Neural progenitor cell (in vitro differentiated cells): ENCODE measurements around the gene THSD4. TPM values are rescaled to one million over a fixed set of nuclear protein-coding genes. Genes with fewer than 3 reads are reported as not detected.
"Not testable (repeated sequence)": the region's sequence is repeated elsewhere in the genome, so short reads cannot be mapped to it uniquely, and the experiment has no call there.

Experiments
- DNase-seq: peaks from one replicate; pipeline ENCODE4 v3.0.0-alpha.2; 2016; ENCODE audit warnings: low spot score
- H2AFZ ChIP-seq: fragments of 200-600 bp; sonication (generic); replicated peaks from 2 replicates; pipeline ENCODE4 v1.6.1; 2016; ENCODE audit warnings: antibody characterized with exemption
- H3F3A ChIP-seq: fragments of 200-600 bp; sonication (generic); 2 replicates; pipeline ENCODE4 v1.6.1; 2016; ENCODE audit warnings: antibody characterized with exemption, low read depth
- H3K27ac ChIP-seq: fragments of 200-600 bp; sonication (generic); 2 replicates; pipeline ENCODE4 v1.5.1; 2016; ENCODE audit warnings: mild to moderate bottlenecking
- H3K27me3 ChIP-seq: fragments of 200-600 bp; sonication (generic); 2 replicates; pipeline ENCODE4 v1.6.1; 2016; ENCODE audit warnings: mild to moderate bottlenecking, moderate library complexity
- H3K36me3 ChIP-seq: fragments of 200-600 bp; sonication (generic); 2 replicates; pipeline ENCODE4 v1.5.1; 2016
- H3K4me1 ChIP-seq: fragments of 200-600 bp; sonication (generic); 2 replicates; pipeline ENCODE4 v1.6.1; 2016; ENCODE audit warnings: mixed run types
- H3K4me2 ChIP-seq: fragments of 200-600 bp; sonication (generic); 2 replicates; pipeline ENCODE4 v1.6.1; 2016
- H3K4me3 ChIP-seq: fragments of 200-600 bp; sonication (generic); 2 replicates; pipeline ENCODE4 v1.5.1; 2016
- H3K79me2 ChIP-seq: fragments of 200-600 bp; sonication (generic); 2 replicates; pipeline ENCODE4 v1.6.1; 2016; ENCODE audit warnings: low read depth
- H3K9ac ChIP-seq: fragments of 200-600 bp; sonication (generic); 2 replicates; pipeline ENCODE4 v1.6.1; 2016
- H3K9me3 ChIP-seq: fragments of 200-600 bp; sonication (generic); 2 replicates; pipeline ENCODE4 v1.5.1; 2016; ENCODE audit warnings: low read depth
- H4K20me1 ChIP-seq: fragments of 200-600 bp; sonication (generic); 2 replicates; pipeline ENCODE4 v1.6.1; 2016; ENCODE audit warnings: low read depth
- H3K27ac Mint-ChIP-seq: 3 replicates; pipeline ENCODE4 v1.8.0; 2021; ENCODE audit warnings: mixed read lengths
- H3K27me3 Mint-ChIP-seq: 2 replicates; pipeline ENCODE4 v1.8.0; 2022; ENCODE audit warnings: low read depth, mild to moderate bottlenecking, inconsistent platforms, moderate library complexity, mixed read lengths; ENCODE audit not compliant: insufficient read depth
- H3K36me3 Mint-ChIP-seq: 3 replicates; pipeline ENCODE4 v1.8.0; 2021; ENCODE audit warnings: mixed read lengths
- H3K4me1 Mint-ChIP-seq: 3 replicates; pipeline ENCODE4 v1.8.0; 2021; ENCODE audit warnings: mixed read lengths
- H3K4me3 Mint-ChIP-seq: 3 replicates; pipeline ENCODE4 v1.8.0; 2021; ENCODE audit warnings: mild to moderate bottlenecking, moderate library complexity, mixed read lengths
- H3K9me3 Mint-ChIP-seq: 3 replicates; pipeline ENCODE4 v1.8.0; 2020; ENCODE audit warnings: mixed read lengths
- EZH2 ChIP-seq: fragments of 200-600 bp; sonication (generic); IDR thresholded peaks from 2 replicates; pipeline ENCODE4 v1.6.1; 2017; ENCODE audit warnings: antibody characterized with exemption, mild to moderate bottlenecking, moderate library complexity
- EZH2phosphoT487 ChIP-seq: fragments of 200-600 bp; sonication (generic); IDR thresholded peaks from 2 replicates; pipeline ENCODE4 v1.6.1; 2017; ENCODE audit warnings: antibody characterized with exemption
- total RNA-seq: library from RNA; depleted of rRNA; stranded (reverse); fragments of >200 nt; gene quantifications from 2 replicates; pipeline ENCODE4 v1.2.3, GENCODE V29; 2015; ENCODE audit warnings: low replicate concordance
- TF ChIP-seq, protein P1 (sequence below): fragments of 200-600 bp; sonication (generic); IDR thresholded peaks from 2 replicates; pipeline ENCODE4 v1.5.1; 2017; ENCODE audit warnings: antibody characterized with exemption, mild to moderate bottlenecking

THSD4 gene
- total RNA-seq, 1 donor from 2014 or later: 2.4 TPM

DNA sequence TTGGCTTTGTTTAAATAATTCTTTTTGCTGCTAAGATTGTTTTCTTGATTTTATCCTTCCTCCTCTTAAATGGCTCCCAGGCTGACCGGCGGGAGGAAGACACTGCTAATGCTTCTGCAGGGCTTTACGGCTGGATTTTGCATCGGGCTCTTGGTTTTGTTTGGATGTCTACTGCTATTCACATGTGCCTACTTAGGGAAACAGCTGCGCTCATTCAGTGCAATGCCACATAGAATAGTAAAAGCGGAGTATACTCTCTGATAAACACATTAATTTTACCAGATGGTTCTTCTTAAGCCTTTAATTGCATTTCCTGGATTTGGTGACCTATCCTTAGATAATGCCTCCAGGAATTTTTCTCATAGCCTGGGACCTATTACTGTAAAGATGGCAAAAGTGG lies 146.6 kb downstream of the THSD4 start:
- no peak overlapping the region for H3K4me3 ChIP-seq
- no peak overlapping the region for H3K4me2 ChIP-seq
- no peaks in the 10 kb centered on the region for H3K27me3 ChIP-seq
- no peaks in the 10 kb centered on the region for H3K4me1 ChIP-seq
- H3K36me3 ChIP-seq: no peaks in the 10 kb centered on the region
- H3K79me2 ChIP-seq: no peaks in the 10 kb centered on the region
- no peaks in the 10 kb centered on the region for H4K20me1 ChIP-seq
- Mint-ChIP-seq H3K9me3 (peaks cover 4% of the 10 kb centered on the region), H3K4me3 (no peak overlapping the region), H3K36me3 (no peaks in the 10 kb centered on the region), H3K4me1 (no peaks in the 10 kb centered on the region), H3K27ac (no peak overlapping the region), H3K27me3 (no peaks in the 10 kb centered on the region)
- H2AFZ ChIP-seq: no peak overlapping the region
- no peak for TF ChIP-seq EZH2
- TF ChIP-seq, protein P1, sequence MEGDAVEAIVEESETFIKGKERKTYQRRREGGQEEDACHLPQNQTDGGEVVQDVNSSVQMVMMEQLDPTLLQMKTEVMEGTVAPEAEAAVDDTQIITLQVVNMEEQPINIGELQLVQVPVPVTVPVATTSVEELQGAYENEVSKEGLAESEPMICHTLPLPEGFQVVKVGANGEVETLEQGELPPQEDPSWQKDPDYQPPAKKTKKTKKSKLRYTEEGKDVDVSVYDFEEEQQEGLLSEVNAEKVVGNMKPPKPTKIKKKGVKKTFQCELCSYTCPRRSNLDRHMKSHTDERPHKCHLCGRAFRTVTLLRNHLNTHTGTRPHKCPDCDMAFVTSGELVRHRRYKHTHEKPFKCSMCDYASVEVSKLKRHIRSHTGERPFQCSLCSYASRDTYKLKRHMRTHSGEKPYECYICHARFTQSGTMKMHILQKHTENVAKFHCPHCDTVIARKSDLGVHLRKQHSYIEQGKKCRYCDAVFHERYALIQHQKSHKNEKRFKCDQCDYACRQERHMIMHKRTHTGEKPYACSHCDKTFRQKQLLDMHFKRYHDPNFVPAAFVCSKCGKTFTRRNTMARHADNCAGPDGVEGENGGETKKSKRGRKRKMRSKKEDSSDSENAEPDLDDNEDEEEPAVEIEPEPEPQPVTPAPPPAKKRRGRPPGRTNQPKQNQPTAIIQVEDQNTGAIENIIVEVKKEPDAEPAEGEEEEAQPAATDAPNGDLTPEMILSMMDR: no peak
- TF ChIP-seq EZH2phosphoT487: no peak
- H3K27ac ChIP-seq: no peak overlapping the region
- no peaks in the 10 kb centered on the region for H3K9me3 ChIP-seq
- no peak for DNase-seq
- H3F3A ChIP-seq: no peaks in the 10 kb centered on the region
- H3K9ac ChIP-seq: no peak overlapping the region

DNA sequence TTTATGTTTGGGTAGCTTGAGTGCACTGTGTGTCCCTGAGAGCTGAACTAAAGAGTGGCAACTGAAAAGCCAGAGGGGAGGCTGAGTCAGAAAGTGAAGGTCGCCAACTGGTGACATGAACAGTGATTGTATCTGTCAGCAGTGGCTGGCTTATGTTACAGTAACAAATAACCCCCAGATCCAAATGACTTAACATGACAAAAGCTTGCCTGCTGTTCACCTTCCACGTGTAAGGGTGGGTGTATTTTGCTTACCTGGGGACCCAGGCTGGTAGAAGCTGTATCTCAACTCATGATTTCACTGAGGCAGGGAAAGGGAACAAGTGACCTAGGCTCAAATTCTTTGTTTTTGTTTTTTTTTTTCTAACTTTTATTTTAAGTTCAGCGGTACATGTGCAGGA lies 147.3 kb downstream of the THSD4 start:
- H3K36me3 Mint-ChIP-seq: no peaks in the 10 kb centered on the region
- Histone ChIP-seq H3K36me3 (no peaks in the 10 kb centered on the region), H3K27me3 (no peaks in the 10 kb centered on the region), H3K27ac (no peak overlapping the region), H3K4me2 (no peak overlapping the region), H4K20me1 (no peaks in the 10 kb centered on the region), H2AFZ (no peak overlapping the region), H3K79me2 (no peaks in the 10 kb centered on the region), H3K4me3 (no peak overlapping the region), H3K4me1 (no peaks in the 10 kb centered on the region), H3K9me3 (no peaks in the 10 kb centered on the region), H3K9ac (no peak overlapping the region), H3F3A (no peaks in the 10 kb centered on the region)
- no peaks in the 10 kb centered on the region for H3K4me1 Mint-ChIP-seq
- DNase-seq: no peak
- TF ChIP-seq EZH2 (no peak), EZH2phosphoT487 (no peak)
- TF ChIP-seq, protein P1: no peak
- H3K27ac Mint-ChIP-seq: no peak overlapping the region
- H3K27me3 Mint-ChIP-seq: no peaks in the 10 kb centered on the region
- H3K4me3 Mint-ChIP-seq: no peak overlapping the region
- peaks cover 5% of the 10 kb centered on the region for H3K9me3 Mint-ChIP-seq

DNA sequence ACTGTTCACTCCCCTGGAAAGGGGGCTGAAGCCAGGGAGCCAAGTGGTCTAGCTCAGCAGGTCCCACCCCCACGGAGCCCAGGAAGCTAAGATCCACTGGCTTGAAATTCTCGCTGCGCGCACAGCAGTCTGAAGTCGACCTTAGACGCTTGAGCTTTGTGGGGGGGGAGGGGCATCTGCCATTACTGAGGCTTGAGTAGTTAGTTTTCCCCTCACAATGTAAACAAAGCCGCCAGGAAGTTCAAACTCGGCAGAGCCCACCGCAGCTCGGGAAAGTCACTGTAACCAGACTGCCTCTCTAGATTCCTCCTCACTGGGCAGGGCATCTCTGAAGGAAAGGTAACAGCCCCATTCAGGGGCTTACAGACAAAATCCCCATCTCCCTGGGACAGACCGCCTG lies 150.3 kb downstream of the THSD4 start:
- H3K79me2 ChIP-seq, H4K20me1 ChIP-seq, H3K4me3 Mint-ChIP-seq, DNase-seq, H2AFZ ChIP-seq, H3K9ac ChIP-seq, H3K36me3 ChIP-seq, H3K4me1 ChIP-seq, H3K9me3 ChIP-seq, H3K27ac ChIP-seq, H3K4me2 ChIP-seq, H3K36me3 Mint-ChIP-seq, H3K27ac Mint-ChIP-seq, H3K4me3 ChIP-seq, H3K27me3 ChIP-seq, H3F3A ChIP-seq, H3K4me1 Mint-ChIP-seq, H3K27me3 Mint-ChIP-seq: not testable (repeated sequence)
- peaks cover 20% of the 10 kb centered on the region for H3K9me3 Mint-ChIP-seq

DNA sequence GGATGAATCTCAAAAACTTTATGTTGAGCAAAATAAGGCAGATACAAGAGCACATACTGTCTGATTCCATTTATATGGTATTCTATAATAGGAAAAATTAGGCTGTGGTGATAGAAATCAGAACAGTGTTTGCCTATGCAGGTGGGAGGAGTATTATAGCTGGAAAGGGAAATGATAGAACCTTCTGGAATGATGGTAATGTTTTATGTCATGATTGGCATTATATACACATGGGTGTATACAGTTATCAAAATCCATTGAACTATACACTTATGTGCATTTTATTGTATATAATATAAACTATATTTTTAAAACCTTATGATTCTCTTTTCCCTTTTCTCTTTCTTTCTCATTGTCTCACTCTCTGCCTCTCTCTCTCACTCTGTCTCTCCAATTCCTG lies 156.1 kb downstream of the THSD4 start:
- Histone ChIP-seq H2AFZ (no peak overlapping the region), H3K79me2 (no peaks in the 10 kb centered on the region), H3K9me3 (no peaks in the 10 kb centered on the region), H3K4me3 (no peak overlapping the region), H3F3A (no peaks in the 10 kb centered on the region), H4K20me1 (no peaks in the 10 kb centered on the region), H3K36me3 (no peaks in the 10 kb centered on the region), H3K4me1 (peaks cover 9% of the 10 kb centered on the region), H3K9ac (no peak overlapping the region), H3K4me2 (no peak overlapping the region), H3K27me3 (no peaks in the 10 kb centered on the region), H3K27ac (no peak overlapping the region)
- no peak for TF ChIP-seq EZH2phosphoT487
- no peak for TF ChIP-seq EZH2
- TF ChIP-seq, protein P1: no peak
- Mint-ChIP-seq H3K36me3 (peaks cover 2% of the 10 kb centered on the region), H3K27ac (no peak overlapping the region), H3K4me1 (peaks cover 17% of the 10 kb centered on the region), H3K4me3 (no peak overlapping the region), H3K27me3 (no peaks in the 10 kb centered on the region), H3K9me3 (peaks cover 20% of the 10 kb centered on the region)
- no peak for DNase-seq
